HEK293 (cell line): Measurements from ENCODE around the gene ZFHX2.
"Not testable (repeated sequence)": the region's sequence is repeated elsewhere in the genome, so short reads cannot be mapped to it uniquely, and the experiment has no call there.

Experiments used
- CTCF ChIA-PET: fragments of 350-600 bp; formaldehyde crosslinking; extraction: SDS; loops from one replicate; lab custom pipeline; 2021; ENCODE audit warnings: antibody characterized with exemption; lab: Yijun Ruan, JAX
- POLR2A ChIA-PET: fragments of 300-600 bp; formaldehyde crosslinking; extraction: SDS; loops from one replicate; lab custom pipeline; 2020; ENCODE audit warnings: antibody characterized with exemption, inconsistent platforms; lab: Yijun Ruan, JAX
- H3K27ac ChIP-seq: fragments of 200-500 bp; sonication (Bioruptor generic); 2 replicates; pipeline ENCODE4 v1.5.1; 2014; ENCODE audit warnings: low read depth, low read length, control low read depth, inconsistent platforms; ENCODE audit errors: extremely low read depth
- H3K36me3 ChIP-seq, 2 experiments: fragments of 200-500 bp in 1 of 2; sonication (Bioruptor generic) in 1 of 2; 1 replicate in 1 of 2; 2 replicates in 1 of 2; pipeline ENCODE4 v1.5.1; 2014 to 2017; ENCODE audit warnings: inconsistent platforms in 2 of 2, low read length in 2 of 2; ENCODE audit not compliant: control insufficient read depth in 2 of 2, insufficient read depth in 1 of 2
- H3K4me1 ChIP-seq: fragments of 200-500 bp; sonication (Bioruptor generic); 2 replicates; pipeline ENCODE4 v1.5.1; 2014; ENCODE audit warnings: mild to moderate bottlenecking, low read length, inconsistent platforms; ENCODE audit not compliant: control insufficient read depth, insufficient read depth
- H3K4me3 ChIP-seq: 2 replicates; pipeline ENCODE4 v1.5.1; 2011; ENCODE audit warnings: low read depth, mild to moderate bottlenecking, control low read depth, low read length, moderate library complexity
- H3K9me3 ChIP-seq: fragments of 200-500 bp; sonication (Bioruptor generic); 2 replicates; pipeline ENCODE4 v1.5.1; 2014; ENCODE audit warnings: low read depth, low read length, inconsistent platforms; ENCODE audit not compliant: control insufficient read depth, insufficient read depth
- ELK4 ChIP-seq: IDR thresholded peaks from 2 replicates; pipeline ENCODE4 v1.6.1; 2011; ENCODE audit warnings: mild to moderate bottlenecking, low read depth, low read length, borderline replicate concordance
- ZIC2 ChIP-seq: fragments of 450-650 bp; formaldehyde crosslinking; IDR thresholded peaks from 2 replicates; pipeline ENCODE4 v1.5.1; 2016; ENCODE audit warnings: missing biosample characterization, missing genetic modification characterization
- ZNF146 ChIP-seq: fragments of 450-650 bp; formaldehyde crosslinking; IDR thresholded peaks from 2 replicates; pipeline ENCODE4 v1.5.1; 2016; ENCODE audit warnings: missing biosample characterization, missing genetic modification characterization
- ZNF214 ChIP-seq: fragments of 450-650 bp; formaldehyde crosslinking; IDR thresholded peaks from 2 replicates; pipeline ENCODE4 v1.5.1; 2017; ENCODE audit warnings: missing biosample characterization, mild to moderate bottlenecking, missing genetic modification characterization, borderline replicate concordance
- ZNF266 ChIP-seq: fragments of 450-650 bp; formaldehyde crosslinking; IDR thresholded peaks from 2 replicates; pipeline ENCODE4 v1.5.1; 2016; ENCODE audit warnings: missing biosample characterization, missing genetic modification characterization, low read depth
- ZNF391 ChIP-seq: fragments of 450-650 bp; formaldehyde crosslinking; IDR thresholded peaks from 2 replicates; pipeline ENCODE4 v1.5.1; 2016; ENCODE audit warnings: low read depth, missing biosample characterization, missing genetic modification characterization, borderline replicate concordance
- ZNF394 ChIP-seq: fragments of 450-650 bp; formaldehyde crosslinking; IDR thresholded peaks from 2 replicates; pipeline ENCODE4 v1.5.1; 2016; ENCODE audit warnings: missing biosample characterization, missing genetic modification characterization, mild to moderate bottlenecking, moderate library complexity, borderline replicate concordance
- ZNF433 ChIP-seq: fragments of 450-650 bp; formaldehyde crosslinking; IDR thresholded peaks from 2 replicates; pipeline ENCODE4 v1.5.1; 2016; ENCODE audit warnings: missing biosample characterization, missing genetic modification characterization, low read depth
- ZNF501 ChIP-seq: fragments of 450-650 bp; formaldehyde crosslinking; IDR thresholded peaks from 2 replicates; pipeline ENCODE4 v1.5.1; 2016; ENCODE audit warnings: missing biosample characterization, missing genetic modification characterization
- ZNF555 ChIP-seq: fragments of 450-650 bp; formaldehyde crosslinking; conservative IDR thresholded peaks from 2 replicates; pipeline ENCODE4 v1.5.1; 2017; ENCODE audit warnings: missing biosample characterization, mild to moderate bottlenecking, missing genetic modification characterization, inconsistent platforms
- ZNF623 ChIP-seq: fragments of 450-650 bp; formaldehyde crosslinking; IDR thresholded peaks from 2 replicates; pipeline ENCODE4 v1.5.1; 2016; ENCODE audit warnings: missing biosample characterization, missing genetic modification characterization
- TF ChIP-seq, protein P1 (sequence below): fragments of 450-650 bp; formaldehyde crosslinking; IDR thresholded peaks from 2 replicates; pipeline ENCODE4 v1.5.1; 2016; ENCODE audit warnings: missing biosample characterization, missing genetic modification characterization
- TF ChIP-seq, protein P2 (sequence below): fragments of 450-650 bp; formaldehyde crosslinking; IDR thresholded peaks from 2 replicates; pipeline ENCODE4 v1.5.1; 2017; ENCODE audit warnings: missing biosample characterization, missing genetic modification characterization
- TF ChIP-seq, protein P3 (sequence below): fragments of 450-650 bp; formaldehyde crosslinking; IDR thresholded peaks from 2 replicates; pipeline ENCODE4 v1.5.0; 2017; ENCODE audit warnings: missing biosample characterization, missing genetic modification characterization, borderline replicate concordance

ZFHX2 gene

DNA sequence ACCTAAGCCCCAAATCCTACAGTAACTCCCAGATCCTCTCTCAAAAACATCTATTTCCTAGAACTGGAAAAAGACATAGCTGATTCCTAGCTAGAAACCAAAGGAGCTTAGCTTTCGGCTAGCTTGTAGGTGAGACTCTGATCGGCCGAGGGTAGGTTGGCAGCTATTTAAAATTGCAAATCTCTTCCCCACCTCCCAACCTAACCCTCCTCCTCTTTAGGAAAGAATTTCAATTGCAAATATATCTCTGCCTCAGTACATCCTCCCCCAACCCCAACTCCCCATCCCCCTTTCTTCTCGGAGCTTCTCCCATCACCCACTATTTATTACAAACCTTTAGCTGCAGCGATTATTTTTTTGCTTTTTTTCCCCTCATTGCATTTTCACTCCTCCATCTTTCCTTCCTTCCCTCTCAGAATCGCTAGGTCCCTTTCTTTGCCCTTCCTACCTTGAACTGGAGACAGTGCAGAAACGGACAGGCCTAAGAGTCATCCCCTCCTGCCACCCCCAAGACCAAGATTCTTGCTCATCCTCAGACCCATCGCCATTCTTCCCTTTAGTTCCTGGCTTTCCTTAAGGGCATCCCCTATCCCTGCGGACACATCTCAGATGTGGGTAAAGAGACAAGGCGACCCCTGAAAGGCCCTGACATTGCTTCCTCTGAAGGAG is 13.4 kb downstream of the ZFHX2 start (continued):
- TF ChIP-seq, protein P1, sequence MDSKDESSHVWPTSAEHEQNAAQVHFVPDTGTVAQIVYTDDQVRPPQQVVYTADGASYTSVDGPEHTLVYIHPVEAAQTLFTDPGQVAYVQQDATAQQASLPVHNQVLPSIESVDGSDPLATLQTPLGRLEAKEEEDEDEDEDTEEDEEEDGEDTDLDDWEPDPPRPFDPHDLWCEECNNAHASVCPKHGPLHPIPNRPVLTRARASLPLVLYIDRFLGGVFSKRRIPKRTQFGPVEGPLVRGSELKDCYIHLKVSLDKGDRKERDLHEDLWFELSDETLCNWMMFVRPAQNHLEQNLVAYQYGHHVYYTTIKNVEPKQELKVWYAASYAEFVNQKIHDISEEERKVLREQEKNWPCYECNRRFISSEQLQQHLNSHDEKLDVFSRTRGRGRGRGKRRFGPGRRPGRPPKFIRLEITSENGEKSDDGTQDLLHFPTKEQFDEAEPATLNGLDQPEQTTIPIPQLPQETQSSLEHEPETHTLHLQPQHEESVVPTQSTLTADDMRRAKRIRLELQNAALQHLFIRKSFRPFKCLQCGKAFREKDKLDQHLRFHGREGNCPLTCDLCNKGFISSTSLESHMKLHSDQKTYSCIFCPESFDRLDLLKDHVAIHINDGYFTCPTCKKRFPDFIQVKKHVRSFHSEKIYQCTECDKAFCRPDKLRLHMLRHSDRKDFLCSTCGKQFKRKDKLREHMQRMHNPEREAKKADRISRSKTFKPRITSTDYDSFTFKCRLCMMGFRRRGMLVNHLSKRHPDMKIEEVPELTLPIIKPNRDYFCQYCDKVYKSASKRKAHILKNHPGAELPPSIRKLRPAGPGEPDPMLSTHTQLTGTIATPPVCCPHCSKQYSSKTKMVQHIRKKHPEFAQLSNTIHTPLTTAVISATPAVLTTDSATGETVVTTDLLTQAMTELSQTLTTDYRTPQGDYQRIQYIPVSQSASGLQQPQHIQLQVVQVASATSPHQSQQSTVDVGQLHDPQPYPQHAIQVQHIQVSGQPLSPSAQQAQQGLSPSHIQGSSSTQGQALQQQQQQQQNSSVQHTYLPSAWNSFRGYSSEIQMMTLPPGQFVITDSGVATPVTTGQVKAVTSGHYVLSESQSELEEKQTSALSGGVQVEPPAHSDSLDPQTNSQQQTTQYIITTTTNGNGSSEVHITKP (tag by site-specific recombination) = no peak

DNA sequence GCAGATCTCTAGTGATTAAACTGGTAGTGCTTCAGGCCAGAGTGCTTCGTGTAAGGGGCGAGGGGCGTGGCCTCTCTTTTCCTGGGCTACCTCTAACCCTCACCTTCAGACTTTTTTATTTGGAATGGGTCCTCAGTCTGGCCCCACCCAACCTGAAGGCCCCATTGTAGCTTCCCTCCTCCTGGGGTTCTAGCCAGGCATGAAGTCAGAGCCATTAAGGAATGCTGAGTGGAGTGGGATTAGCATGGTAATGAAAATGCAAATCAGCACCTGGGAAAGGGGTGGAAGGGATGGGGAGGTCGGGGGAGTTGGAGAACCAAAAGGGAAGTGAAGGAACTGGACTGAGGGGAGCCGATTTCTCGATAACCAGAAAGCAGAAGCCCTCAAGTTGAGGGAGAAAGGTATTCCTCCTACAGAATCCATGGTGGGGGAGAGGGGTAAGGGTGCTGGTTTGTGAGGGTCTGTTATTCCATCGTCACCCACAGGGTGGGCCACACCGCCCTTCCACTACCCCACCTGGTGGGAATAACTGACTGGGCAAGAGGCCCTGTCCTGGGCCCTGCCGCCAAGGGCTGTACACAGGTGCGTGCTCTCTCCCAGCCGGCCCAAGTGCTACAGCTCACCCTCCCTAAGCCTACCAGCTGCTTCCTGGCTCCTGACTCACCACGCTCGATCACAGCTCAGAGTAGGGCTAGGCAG is 14.1 kb downstream of the ZFHX2 start:
- Histone ChIP-seq H3K27ac (no peak overlapping the region), H3K4me1 (peaks cover 5% of the 10 kb centered on the region), H3K4me3 (no peak overlapping the region), H3K9me3 (no peaks in the 10 kb centered on the region), H3K36me3 (peaks cover 0 to 16% of the 10 kb centered on the region in 2 experiments; a peak in 2 of 3 replicates)
- ChIA-PET POLR2A (interaction anchor here (0.6 to 1.6 kb wide), 3 partner anchors 10 to 218 kb away, joined by 3 to 5 read pairs (median 3); no protein-coding TSS in a partner anchor), CTCF (interaction anchor here (0.5 to 3.2 kb wide), 6 partner anchors 8 to 399 kb away, joined by 3 to 21 read pairs (median 4); no protein-coding TSS in a partner anchor)
- TF ChIP-seq ZNF146 (tag by site-specific recombination) = no peak
- no peak for TF ChIP-seq ZNF391

GRCh38 chr14:23536906-23537305 is 14.7 kb downstream of the ZFHX2 start:
- H3K36me3 ChIP-seq = peaks cover 0 to 19% of the 10 kb centered on the region in 2 experiments; a peak in 2 of 3 replicates
- H3K9me3 ChIP-seq, H3K4me1 ChIP-seq, H3K4me3 ChIP-seq, H3K27ac ChIP-seq: not testable (repeated sequence)
- ChIA-PET POLR2A (interaction anchor here (0.6 to 1.6 kb wide), 2 partner anchors 11 to 57 kb away, joined by 3 read pairs; no protein-coding TSS in a partner anchor), CTCF (interaction anchor here (0.5 to 1.2 kb wide), 4 partner anchors 19 to 363 kb away, joined by 3 to 5 read pairs (median 4); no protein-coding TSS in a partner anchor)

- no peaks in the 10 kb centered on the region for H3K9me3 ChIP-seq
- ChIA-PET CTCF (interaction anchor here (0.5 to 1.2 kb wide), 4 partner anchors 16 to 362 kb away, joined by 3 to 4 read pairs (median 3); no protein-coding TSS in a partner anchor), POLR2A (interaction anchor here (0.6 to 1.6 kb wide), 2 partner anchors 11 to 57 kb away, joined by 3 read pairs; no protein-coding TSS in a partner anchor)
- H3K27ac ChIP-seq = no peak overlapping the region
- peaks cover 5% of the 10 kb centered on the region for H3K4me1 ChIP-seq
- peaks cover 0 to 19% of the 10 kb centered on the region in 2 experiments; a peak in 2 of 3 replicates for H3K36me3 ChIP-seq
- no peak overlapping the region for H3K4me3 ChIP-seq
- TF ChIP-seq ZNF214 (tag by site-specific recombination) (no peak), ZNF266 (no peak), ZNF433 (no peak), ELK4 (no peak), ZNF394 (no peak), ZNF555 (no peak), ZNF501 (tag by site-specific recombination) (no peak), ZIC2 (no peak), ZNF623 (no peak)
- TF ChIP-seq, protein P2, sequence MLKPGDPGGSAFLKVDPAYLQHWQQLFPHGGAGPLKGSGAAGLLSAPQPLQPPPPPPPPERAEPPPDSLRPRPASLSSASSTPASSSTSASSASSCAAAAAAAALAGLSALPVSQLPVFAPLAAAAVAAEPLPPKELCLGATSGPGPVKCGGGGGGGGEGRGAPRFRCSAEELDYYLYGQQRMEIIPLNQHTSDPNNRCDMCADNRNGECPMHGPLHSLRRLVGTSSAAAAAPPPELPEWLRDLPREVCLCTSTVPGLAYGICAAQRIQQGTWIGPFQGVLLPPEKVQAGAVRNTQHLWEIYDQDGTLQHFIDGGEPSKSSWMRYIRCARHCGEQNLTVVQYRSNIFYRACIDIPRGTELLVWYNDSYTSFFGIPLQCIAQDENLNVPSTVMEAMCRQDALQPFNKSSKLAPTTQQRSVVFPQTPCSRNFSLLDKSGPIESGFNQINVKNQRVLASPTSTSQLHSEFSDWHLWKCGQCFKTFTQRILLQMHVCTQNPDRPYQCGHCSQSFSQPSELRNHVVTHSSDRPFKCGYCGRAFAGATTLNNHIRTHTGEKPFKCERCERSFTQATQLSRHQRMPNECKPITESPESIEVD (tag by site-specific recombination) = no peak
- TF ChIP-seq, protein P3, sequence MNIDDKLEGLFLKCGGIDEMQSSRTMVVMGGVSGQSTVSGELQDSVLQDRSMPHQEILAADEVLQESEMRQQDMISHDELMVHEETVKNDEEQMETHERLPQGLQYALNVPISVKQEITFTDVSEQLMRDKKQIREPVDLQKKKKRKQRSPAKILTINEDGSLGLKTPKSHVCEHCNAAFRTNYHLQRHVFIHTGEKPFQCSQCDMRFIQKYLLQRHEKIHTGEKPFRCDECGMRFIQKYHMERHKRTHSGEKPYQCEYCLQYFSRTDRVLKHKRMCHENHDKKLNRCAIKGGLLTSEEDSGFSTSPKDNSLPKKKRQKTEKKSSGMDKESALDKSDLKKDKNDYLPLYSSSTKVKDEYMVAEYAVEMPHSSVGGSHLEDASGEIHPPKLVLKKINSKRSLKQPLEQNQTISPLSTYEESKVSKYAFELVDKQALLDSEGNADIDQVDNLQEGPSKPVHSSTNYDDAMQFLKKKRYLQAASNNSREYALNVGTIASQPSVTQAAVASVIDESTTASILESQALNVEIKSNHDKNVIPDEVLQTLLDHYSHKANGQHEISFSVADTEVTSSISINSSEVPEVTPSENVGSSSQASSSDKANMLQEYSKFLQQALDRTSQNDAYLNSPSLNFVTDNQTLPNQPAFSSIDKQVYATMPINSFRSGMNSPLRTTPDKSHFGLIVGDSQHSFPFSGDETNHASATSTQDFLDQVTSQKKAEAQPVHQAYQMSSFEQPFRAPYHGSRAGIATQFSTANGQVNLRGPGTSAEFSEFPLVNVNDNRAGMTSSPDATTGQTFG (tag by site-specific recombination) = no peak
These were observed 15.1 kb downstream of the ZFHX2 start for GRCh38 chr14:23536494-23536893.
